ENCODE results near the gene VDAC2.
A peak's percentile ranks its signal among the peaks of the same experiment; 100 is the strongest.
"Not testable (repeated sequence)": the region's sequence is repeated elsewhere in the genome, so short reads cannot be mapped to it uniquely, and the experiment has no call there.

VDAC2 gene

DNA sequence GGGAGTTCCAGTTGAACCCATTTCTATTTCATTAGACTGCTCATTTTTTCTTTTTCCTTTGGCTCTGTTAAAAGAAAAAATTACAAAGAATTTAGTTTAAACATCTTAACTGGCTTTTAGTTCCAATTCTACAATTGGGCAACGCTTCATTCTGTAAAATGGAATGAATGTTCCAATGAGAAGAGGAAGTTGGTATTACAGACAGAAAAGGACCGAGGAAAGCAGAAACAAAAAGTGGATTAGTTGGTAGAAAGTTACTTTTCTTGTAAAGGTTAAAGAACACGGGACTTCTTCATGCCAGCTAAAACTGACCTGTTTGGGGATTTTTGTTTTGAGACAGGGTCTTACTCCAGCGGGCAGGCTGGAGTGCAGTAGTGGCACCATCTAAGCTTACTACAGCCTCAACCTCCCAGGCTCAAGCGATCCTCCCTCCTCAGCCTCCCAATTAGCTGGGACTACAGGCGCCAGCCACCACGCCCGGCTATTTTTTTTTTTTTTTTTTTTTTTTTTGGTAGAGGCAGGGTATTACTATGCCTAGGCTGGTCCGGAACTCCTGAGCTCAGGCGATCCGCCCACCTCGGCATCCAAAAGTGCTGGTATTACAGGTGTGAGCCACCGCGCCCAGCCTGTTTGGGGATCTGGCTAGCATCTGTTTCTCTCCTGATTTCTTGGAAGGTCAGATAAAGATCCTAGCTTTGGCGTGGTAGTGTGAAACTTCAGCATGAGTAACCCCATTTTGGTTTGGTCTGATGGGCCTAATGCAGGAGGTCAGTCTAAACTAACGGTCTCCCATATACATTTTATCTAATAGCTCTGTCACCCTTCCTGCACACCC is 1.3 kb upstream of the VDAC2 start:
- TF ChIP-seq, protein P1, sequence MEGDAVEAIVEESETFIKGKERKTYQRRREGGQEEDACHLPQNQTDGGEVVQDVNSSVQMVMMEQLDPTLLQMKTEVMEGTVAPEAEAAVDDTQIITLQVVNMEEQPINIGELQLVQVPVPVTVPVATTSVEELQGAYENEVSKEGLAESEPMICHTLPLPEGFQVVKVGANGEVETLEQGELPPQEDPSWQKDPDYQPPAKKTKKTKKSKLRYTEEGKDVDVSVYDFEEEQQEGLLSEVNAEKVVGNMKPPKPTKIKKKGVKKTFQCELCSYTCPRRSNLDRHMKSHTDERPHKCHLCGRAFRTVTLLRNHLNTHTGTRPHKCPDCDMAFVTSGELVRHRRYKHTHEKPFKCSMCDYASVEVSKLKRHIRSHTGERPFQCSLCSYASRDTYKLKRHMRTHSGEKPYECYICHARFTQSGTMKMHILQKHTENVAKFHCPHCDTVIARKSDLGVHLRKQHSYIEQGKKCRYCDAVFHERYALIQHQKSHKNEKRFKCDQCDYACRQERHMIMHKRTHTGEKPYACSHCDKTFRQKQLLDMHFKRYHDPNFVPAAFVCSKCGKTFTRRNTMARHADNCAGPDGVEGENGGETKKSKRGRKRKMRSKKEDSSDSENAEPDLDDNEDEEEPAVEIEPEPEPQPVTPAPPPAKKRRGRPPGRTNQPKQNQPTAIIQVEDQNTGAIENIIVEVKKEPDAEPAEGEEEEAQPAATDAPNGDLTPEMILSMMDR (IDR thresholded peaks at IDR 0.05) = no peak
- H3K36me3 ChIP-seq = peaks cover 17% of the 10 kb centered on the region

DNA sequence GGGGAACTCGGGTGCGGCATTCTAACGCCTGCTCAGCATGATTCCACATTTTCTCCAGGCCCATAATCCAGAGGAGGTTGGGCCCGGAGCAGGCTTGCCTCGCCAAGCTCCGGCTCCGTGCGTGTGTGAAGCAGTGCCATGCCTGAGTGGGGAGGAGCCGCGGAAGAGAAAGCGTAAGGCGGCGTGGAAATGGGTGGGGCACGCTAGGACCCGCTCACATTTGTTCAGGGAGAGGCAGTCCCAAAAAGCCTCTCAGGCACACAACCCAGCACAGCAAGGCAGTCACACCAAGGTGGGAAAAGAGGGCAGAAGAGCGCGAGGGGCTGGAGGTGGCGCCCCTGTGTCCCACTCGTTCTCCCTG is 695 bp upstream of the VDAC2 start:
- Histone ChIP-seq H3K4me3 (ENCODE audit: low read depth in 1 of 2, low read length in 1 of 2) (peak overlapping the region; percentile 92 to 95), H3K27me3 (no peaks in the 10 kb centered on the region), H3K9me3 (no peaks in the 10 kb centered on the region), H3K27ac (peak overlapping the region; percentile 95), H3K36me3 (peaks cover 23% of the 10 kb centered on the region), H3K4me1 (ENCODE audit: control insufficient read depth in 1 of 2, insufficient read depth in 1 of 2, low read depth in 1 of 2, low read length in 1 of 2) (peaks cover 20 to 27% of the 10 kb centered on the region in 2 experiments)
- TF ChIP-seq, protein P1 (IDR thresholded peaks at IDR 0.05) = no peak

More for the DNA sequence above, 1.3 kb upstream of the VDAC2 start:
- H3K4me1 ChIP-seq (ENCODE audit: control insufficient read depth in 1 of 2, insufficient read depth in 1 of 2, low read depth in 1 of 2, low read length in 1 of 2) = peaks cover 20 to 26% of the 10 kb centered on the region in 2 experiments
- H3K9me3 ChIP-seq = no peaks in the 10 kb centered on the region
- H3K4me3 ChIP-seq (ENCODE audit: low read depth in 1 of 2, low read length in 1 of 2) = peak overlapping the region; percentile 92 to 95
- H3K27me3 ChIP-seq = no peaks in the 10 kb centered on the region
- H3K27ac ChIP-seq = peak overlapping the region; percentile 95

DNA sequence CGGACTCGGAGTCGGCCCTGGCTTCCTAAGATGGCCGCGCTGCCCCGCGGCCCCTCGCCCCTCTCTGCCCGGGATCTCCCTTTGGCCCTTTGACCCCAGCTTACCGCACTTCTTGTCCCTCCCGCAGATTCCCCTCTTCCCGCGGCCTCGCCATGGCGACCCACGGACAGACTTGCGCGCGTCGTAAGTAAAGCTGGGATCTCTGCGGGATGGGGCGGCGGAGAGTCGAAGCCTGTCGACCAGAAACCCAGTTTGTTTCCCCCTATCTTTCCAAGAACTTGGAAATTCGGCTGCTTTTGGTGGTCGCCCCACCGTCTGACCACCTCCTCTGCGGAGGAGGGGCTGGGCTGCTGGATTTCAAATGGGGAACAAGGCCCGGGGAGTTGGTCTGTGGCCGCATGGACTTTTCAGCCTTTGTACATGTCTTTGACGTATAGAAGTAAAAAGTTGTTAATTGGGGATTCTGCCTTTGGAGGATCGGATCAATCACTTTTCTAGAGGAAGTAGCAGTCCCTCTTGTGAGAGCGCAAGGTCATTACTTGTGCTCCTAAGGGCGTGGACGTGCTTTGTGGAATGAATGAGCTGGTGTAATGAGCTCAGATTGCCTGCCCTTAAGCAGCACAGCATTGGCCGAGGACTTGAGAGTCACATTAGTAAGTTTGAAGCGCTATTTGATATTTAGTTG is 553 bp downstream of the VDAC2 start:
- Histone ChIP-seq H3K4me3 (ENCODE audit: low read depth in 1 of 2, low read length in 1 of 2) (peak overlapping the region; percentile 92 to 95), H3K36me3 (peaks cover 34% of the 10 kb centered on the region), H3K27ac (peak overlapping the region; percentile 95), H3K27me3 (no peaks in the 10 kb centered on the region), H3K4me1 (ENCODE audit: control insufficient read depth in 1 of 2, insufficient read depth in 1 of 2, low read depth in 1 of 2, low read length in 1 of 2) (peaks cover 20 to 27% of the 10 kb centered on the region in 2 experiments), H3K9me3 (no peaks in the 10 kb centered on the region)
- TF ChIP-seq, protein P1 (IDR thresholded peaks at IDR 0.05) = no peak

DNA sequence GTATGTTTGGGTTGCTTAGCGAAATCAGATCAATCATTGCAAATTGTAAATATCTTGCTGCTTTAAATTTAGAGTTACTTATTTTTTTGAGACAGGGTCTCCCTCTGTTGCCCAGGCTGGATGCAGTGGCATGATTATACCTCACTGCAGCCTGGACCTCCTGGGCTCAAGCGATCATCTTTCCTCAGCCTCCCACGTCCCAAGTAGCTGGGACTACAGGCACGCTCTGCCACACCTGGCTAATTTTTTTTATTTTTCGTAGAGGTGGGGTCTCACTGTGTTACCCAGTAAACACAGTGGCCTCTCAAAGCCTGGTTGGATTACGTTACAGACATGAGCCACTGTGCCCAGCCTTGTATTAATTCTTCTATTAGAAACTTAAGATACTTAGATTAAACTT is 1.7 kb downstream of the VDAC2 start:
- H3K4me3 ChIP-seq (ENCODE audit: low read depth in 1 of 2, low read length in 1 of 2) = no peak overlapping the region
- no peaks in the 10 kb centered on the region for H3K9me3 ChIP-seq
- no peak overlapping the region for H3K27ac ChIP-seq
- peaks cover 46% of the 10 kb centered on the region for H3K36me3 ChIP-seq
- peaks cover 20 to 27% of the 10 kb centered on the region in 2 experiments for H3K4me1 ChIP-seq (ENCODE audit: control insufficient read depth in 1 of 2, insufficient read depth in 1 of 2, low read depth in 1 of 2, low read length in 1 of 2)
- TF ChIP-seq, protein P1 (IDR thresholded peaks at IDR 0.05) = no peak
- H3K27me3 ChIP-seq = no peaks in the 10 kb centered on the region

DNA sequence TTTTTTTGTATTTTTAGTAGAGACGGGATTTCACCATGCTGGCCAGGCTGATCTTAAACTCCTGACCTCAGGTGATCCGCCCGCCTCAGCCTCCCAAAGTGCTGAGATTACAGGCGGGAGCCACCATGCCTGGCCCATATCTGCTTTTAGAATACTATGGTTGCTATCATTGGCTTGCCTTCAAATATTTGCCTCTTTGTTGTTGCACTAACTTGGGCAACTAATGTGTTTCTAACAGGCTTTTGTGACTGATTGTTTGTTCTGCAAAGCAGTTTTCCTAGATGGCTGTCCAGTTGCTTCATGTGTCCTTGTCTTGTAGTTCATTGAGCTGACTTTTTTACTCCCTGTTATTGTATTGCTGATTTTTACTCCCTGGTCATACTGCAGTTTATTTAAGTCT is 9.7 kb downstream of the VDAC2 start:
- H3K36me3 ChIP-seq = peaks cover 99% of the 10 kb centered on the region
- H3K27me3 ChIP-seq = no peaks in the 10 kb centered on the region
- H3K9me3 ChIP-seq = no peaks in the 10 kb centered on the region
- H3K4me1 ChIP-seq (ENCODE audit: control insufficient read depth in 1 of 2, insufficient read depth in 1 of 2, low read depth in 1 of 2, low read length in 1 of 2) = no peaks in the 10 kb centered on the region
- H3K27ac ChIP-seq = no peak overlapping the region
- TF ChIP-seq, protein P1 (IDR thresholded peaks at IDR 0.05) = no peak
- no peak overlapping the region for H3K4me3 ChIP-seq (ENCODE audit: low read depth in 1 of 2, low read length in 1 of 2)

DNA sequence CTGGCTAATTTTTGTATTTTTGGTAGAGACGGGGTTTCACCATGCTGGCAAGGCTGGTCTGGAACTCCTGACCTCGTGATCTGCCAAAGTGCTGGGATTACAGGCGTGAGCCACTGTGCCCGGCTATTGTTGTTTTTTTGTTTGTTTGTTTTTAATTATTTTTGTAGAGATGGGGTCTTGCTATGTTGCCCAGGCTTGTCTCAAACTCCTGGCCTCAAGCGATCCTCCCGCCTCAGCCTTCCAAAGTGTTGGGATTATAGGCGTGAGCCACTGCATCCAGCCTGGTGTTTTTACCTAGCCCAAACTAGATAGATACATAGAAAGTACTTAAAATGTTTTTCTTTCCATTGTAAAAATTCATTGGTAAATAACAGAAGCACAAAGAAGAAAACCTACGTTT is 10.9 kb downstream of the VDAC2 start:
- H3K36me3 ChIP-seq = peaks cover 96% of the 10 kb centered on the region
- H3K9me3 ChIP-seq; H3K4me1 ChIP-seq (ENCODE audit: control insufficient read depth in 1 of 2, insufficient read depth in 1 of 2, low read depth in 1 of 2, low read length in 1 of 2); H3K27me3 ChIP-seq; H3K4me3 ChIP-seq (ENCODE audit: low read depth in 1 of 2, low read length in 1 of 2); H3K27ac ChIP-seq: not testable (repeated sequence)
